GM12878 (cell line): Measurements from ENCODE around the gene KRTAP1-1. TPM values are rescaled to one million over a fixed set of nuclear protein-coding genes. Genes with fewer than 3 reads are reported as not detected.

ENCODE experiments used
- ATAC-seq: fragments of 200-7000 bp; cut with Tn5 transposase; 3 replicates; pipeline ENCODE4 v1.9.1; 2020; ENCODE audit warnings: mild to moderate bottlenecking, moderate library complexity
- BruUV-seq: library from RNA; stranded (reverse); fragments of 400-500 nt; replicated peaks from 2 replicates; lab custom pipeline; 2021; lab: Mats Ljungman, UMichigan
- CTCF ChIA-PET: fragments of 300-600 bp; sonication (Branson Sonifier 250); formaldehyde crosslinking; extraction: SDS; loops from one replicate; lab custom pipeline; 2021; ENCODE audit warnings: inconsistent platforms; lab: Yijun Ruan, JAX
- POLR2A ChIA-PET: fragments of 350-600 bp; formaldehyde crosslinking; extraction: SDS; loops from one replicate; lab custom pipeline; 2021; ENCODE audit warnings: inconsistent platforms; lab: Charles Lee
- RAD21 ChIA-PET: fragments of 300-600 bp; sonication (Branson Sonifier 250); formaldehyde crosslinking; loops from one replicate; lab custom pipeline; 2023; ENCODE audit warnings: antibody characterized with exemption; ENCODE audit not compliant: unreplicated experiment; lab: Charles Lee
- SMC1A ChIA-PET: fragments of 300-600 bp; sonication (Branson Sonifier 250); formaldehyde crosslinking; loops from one replicate; lab custom pipeline; 2023; ENCODE audit not compliant: unreplicated experiment, uncharacterized antibody; lab: Charles Lee
- DNase-seq: peaks from one replicate; pipeline ENCODE4 v3.0.0-alpha.2; 2011; ENCODE audit warnings: low read depth, low spot score
- FAIRE-seq: peaks from 3 replicates; lab custom pipeline; 2011; peaks lifted over from hg19 to GRCh38; lab: Jason Lieb, UNC
- H2AFZ ChIP-seq: 2 replicates; pipeline ENCODE4 v1.6.0; 2011; ENCODE audit warnings: low read depth, low read length, control low read depth; ENCODE audit not compliant: control insufficient read depth
- H3K27ac ChIP-seq: 2 replicates; pipeline ENCODE4 v1.5.1; 2011; ENCODE audit warnings: control low read depth; ENCODE audit not compliant: control insufficient read depth, insufficient read depth
- H3K27me3 ChIP-seq, 2 experiments: replicated peaks in 1 of 2; 2 replicates each; pipeline versions ENCODE4 v1.6.0 to v1.6.1; 2011; ENCODE audit warnings: low read length in 1 of 2; ENCODE audit not compliant: control insufficient read depth in 2 of 2, insufficient read depth in 2 of 2
- H3K36me3 ChIP-seq, 2 experiments: 2 replicates each; pipeline ENCODE4 v1.5.1; 2011; ENCODE audit warnings: low read length in 1 of 2; ENCODE audit not compliant: control insufficient read depth in 2 of 2, insufficient read depth in 2 of 2
- H3K4me1 ChIP-seq: 2 replicates; pipeline ENCODE4 v1.6.1; 2011; ENCODE audit warnings: mild to moderate bottlenecking, low read length, moderate library complexity, mixed read lengths; ENCODE audit not compliant: control insufficient read depth, insufficient read depth
- H3K4me2 ChIP-seq: 2 replicates; pipeline ENCODE4 v1.6.0; 2011; ENCODE audit warnings: control low read depth; ENCODE audit not compliant: control insufficient read depth, insufficient read depth
- H3K4me3 ChIP-seq: fragments of 200-600 bp; sonication (generic); 2 replicates; pipeline ENCODE4 v1.5.1; 2016
- H3K79me2 ChIP-seq: 2 replicates; pipeline ENCODE4 v1.6.0; 2011; ENCODE audit warnings: low read length; ENCODE audit not compliant: control insufficient read depth, insufficient read depth
- H3K9ac ChIP-seq: 2 replicates; pipeline ENCODE4 v1.8.0; 2011; ENCODE audit warnings: low read length, control low read depth, mixed read lengths; ENCODE audit not compliant: control insufficient read depth, insufficient read depth
- H3K9me3 ChIP-seq: replicated peaks from 3 replicates; pipeline ENCODE4 v1.5.1; 2011; ENCODE audit warnings: mild to moderate bottlenecking, low read length; ENCODE audit not compliant: control insufficient read depth, insufficient read depth
- H4K20me1 ChIP-seq: 2 replicates; pipeline ENCODE4 v1.6.0; 2011; ENCODE audit not compliant: control insufficient read depth, insufficient read depth
- CEBPB ChIP-seq, 2 experiments: fragments of 150-350 bp in 1 of 2; IDR thresholded peaks; 2 replicates each; pipeline ENCODE4 v1.6.1; 2012 to 2014; ENCODE audit warnings: low read depth in 2 of 2, low read length in 2 of 2, borderline replicate concordance in 1 of 2, inconsistent platforms in 1 of 2
- CREM ChIP-seq: IDR thresholded peaks from 2 replicates; pipeline ENCODE4 v1.6.1; 2014; ENCODE audit warnings: antibody characterized with exemption, low read depth
- EZH2 ChIP-seq: IDR thresholded peaks from 2 replicates; pipeline ENCODE4 v1.6.1; 2012; ENCODE audit warnings: low read depth, mild to moderate bottlenecking, control low read depth, inconsistent platforms, low read length, borderline replicate concordance; ENCODE audit not compliant: control insufficient read depth
- HCFC1 ChIP-seq: fragments of 150-350 bp; IDR thresholded peaks from 2 replicates; pipeline ENCODE4 v1.6.1; 2014; ENCODE audit warnings: low read length
- HDAC2 ChIP-seq: fragments of 200-600 bp; sonication (generic); IDR thresholded peaks from 2 replicates; pipeline ENCODE4 v1.6.1; 2017
- MTA3 ChIP-seq: IDR thresholded peaks from 2 replicates; pipeline ENCODE4 v1.6.1; 2012; ENCODE audit warnings: low read length, inconsistent platforms, borderline replicate concordance
- MYC ChIP-seq: IDR thresholded peaks from 2 replicates; pipeline ENCODE4 v1.6.1; 2011; ENCODE audit warnings: mild to moderate bottlenecking, low read length, moderate library complexity, inconsistent platforms; ENCODE audit not compliant: insufficient read depth, insufficient replicate concordance, insufficient read length, severe bottlenecking
- NR2F1 ChIP-seq: fragments of 450-650 bp; conservative IDR thresholded peaks from 2 replicates; pipeline ENCODE4 v1.6.1; 2017; ENCODE audit warnings: mild to moderate bottlenecking
- POLR2A ChIP-seq: IDR thresholded peaks from 2 replicates; pipeline ENCODE4 v1.6.1; 2011; ENCODE audit warnings: low read depth, mild to moderate bottlenecking, low read length
- POLR2AphosphoS2 ChIP-seq: IDR thresholded peaks from 2 replicates; pipeline ENCODE4 v1.6.1; 2011; ENCODE audit warnings: low read depth, mild to moderate bottlenecking, low read length, improper control_type of control experiment, moderate library complexity
- SREBF2 ChIP-seq: IDR thresholded peaks from 2 replicates; pipeline ENCODE4 v1.6.1; 2012; ENCODE audit warnings: mild to moderate bottlenecking, low read length
- SRF ChIP-seq, 2 experiments: IDR thresholded peaks; 2 replicates each; pipeline ENCODE4 v1.6.1; 2011; ENCODE audit warnings: low read depth in 2 of 2, low read length in 2 of 2, mild to moderate bottlenecking in 1 of 2, moderate library complexity in 1 of 2
- TBL1XR1 ChIP-seq: IDR thresholded peaks from 2 replicates; pipeline ENCODE4 v1.6.1; 2012; ENCODE audit warnings: low read depth, low read length, improper control_type of control experiment
- YY1 ChIP-seq: IDR thresholded peaks from 2 replicates; pipeline ENCODE4 v1.6.1; 2011; ENCODE audit warnings: low read depth, mild to moderate bottlenecking, low read length
- WGBS: methylation state at CpG from one replicate; pipeline ENCODE4 v1.1.6; 2016; ENCODE audit warnings: low lambda C conversion rate; ENCODE audit not compliant: insufficient replicate concordance, insufficient coverage; ENCODE audit errors: missing lambda C conversion rate; 5-methylcytosine and 5-hydroxymethylcytosine counted together
- in situ Hi-C: fragments of 300-500 bp; cut with MboI; formaldehyde crosslinking; loops from 9 replicates; pipeline ENCODE4 v1.14.3; 2018; ENCODE audit warnings: mixed read lengths
- intact Hi-C: fragments of 100-400 bp; cut with micrococcal nuclease; formaldehyde crosslinking; loops from one replicate; pipeline ENCODE4 v1.14.2; 2022; ENCODE audit not compliant: unreplicated experiment
- polyA plus RNA-seq, 11 experiments: library from polyadenylated mRNA; depleted of rRNA in 4 of 11; unstranded in 6 of 11; stranded (reverse) in 5 of 11; fragments of >200 nt; fragmentation: Nextera tagmentation in 4 of 11; fragmentation: Illumina TruSeq in 1 of 11; extraction: Ambion mirVana in 4 of 11; extraction: Trizol in 1 of 11; gene quantifications; 1 replicate in 1 of 11; 2 replicates in 10 of 11; pipeline versions ENCODE4 v1.2.1 to v1.2.3, GENCODE V29; 2011 to 2016; ENCODE audit warnings: inconsistent platforms in 2 of 11, missing spikeins in 2 of 11, low read depth in 1 of 11
- total RNA-seq, 4 experiments: library from RNA; depleted of rRNA in 3 of 4; stranded (reverse); fragments of >200 nt in 3 of 4; fragmentation: Illumina TruSeq in 1 of 4; extraction: Trizol in 1 of 4; gene quantifications; 2 replicates each; pipeline versions ENCODE4 v1.2.1 to v1.2.3, GENCODE V29; 2013 to 2021
- TF ChIP-seq, protein P1 (sequence below): fragments of 450-650 bp; IDR thresholded peaks from 2 replicates; pipeline ENCODE4 v1.6.1; 2017; ENCODE audit warnings: low read depth, mild to moderate bottlenecking, moderate library complexity
- TF ChIP-seq, protein P2 (sequence below): IDR thresholded peaks from 2 replicates; pipeline ENCODE4 v1.6.1; 2011; ENCODE audit warnings: low read depth, mild to moderate bottlenecking, low read length, moderate library complexity, borderline replicate concordance; ENCODE audit errors: extremely low read depth
- TF ChIP-seq, protein P3 (sequence below): IDR thresholded peaks from 2 replicates; pipeline ENCODE4 v1.6.1; 2012; ENCODE audit warnings: mild to moderate bottlenecking, low read depth, low read length

Gene KRTAP1-1
- total and polyA plus RNA-seq, 10 of the 15 experiments (the other 5 are each of a cell fraction or from before 2014, with no cell fraction given): not detected

DNA sequence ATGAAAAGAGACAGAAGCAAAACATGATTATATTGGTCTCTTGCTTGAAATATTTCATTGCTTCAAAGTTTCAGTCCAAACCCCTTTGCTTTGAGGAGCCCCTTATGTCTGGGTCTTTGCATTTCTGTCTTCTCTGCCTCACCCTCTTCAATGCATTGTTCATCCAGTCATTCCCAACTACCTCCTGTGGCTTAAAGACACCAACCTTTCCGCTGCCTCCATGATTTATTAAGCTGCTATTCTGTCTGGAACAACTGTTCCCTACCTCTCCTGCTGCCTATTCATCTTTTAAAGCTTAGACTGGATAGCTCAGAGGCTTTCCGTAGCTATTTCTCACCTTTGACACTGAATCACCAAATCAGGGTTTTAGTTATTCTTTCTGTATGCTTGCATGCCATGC is 43.9 kb downstream of the KRTAP1-1 start (continued):
- TF ChIP-seq, protein P1, sequence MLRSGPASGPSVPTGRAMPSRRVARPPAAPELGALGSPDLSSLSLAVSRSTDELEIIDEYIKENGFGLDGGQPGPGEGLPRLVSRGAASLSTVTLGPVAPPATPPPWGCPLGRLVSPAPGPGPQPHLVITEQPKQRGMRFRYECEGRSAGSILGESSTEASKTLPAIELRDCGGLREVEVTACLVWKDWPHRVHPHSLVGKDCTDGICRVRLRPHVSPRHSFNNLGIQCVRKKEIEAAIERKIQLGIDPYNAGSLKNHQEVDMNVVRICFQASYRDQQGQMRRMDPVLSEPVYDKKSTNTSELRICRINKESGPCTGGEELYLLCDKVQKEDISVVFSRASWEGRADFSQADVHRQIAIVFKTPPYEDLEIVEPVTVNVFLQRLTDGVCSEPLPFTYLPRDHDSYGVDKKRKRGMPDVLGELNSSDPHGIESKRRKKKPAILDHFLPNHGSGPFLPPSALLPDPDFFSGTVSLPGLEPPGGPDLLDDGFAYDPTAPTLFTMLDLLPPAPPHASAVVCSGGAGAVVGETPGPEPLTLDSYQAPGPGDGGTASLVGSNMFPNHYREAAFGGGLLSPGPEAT: no peak
- TF ChIP-seq POLR2AphosphoS2 (no peak), CREM (no peak)

DNA sequence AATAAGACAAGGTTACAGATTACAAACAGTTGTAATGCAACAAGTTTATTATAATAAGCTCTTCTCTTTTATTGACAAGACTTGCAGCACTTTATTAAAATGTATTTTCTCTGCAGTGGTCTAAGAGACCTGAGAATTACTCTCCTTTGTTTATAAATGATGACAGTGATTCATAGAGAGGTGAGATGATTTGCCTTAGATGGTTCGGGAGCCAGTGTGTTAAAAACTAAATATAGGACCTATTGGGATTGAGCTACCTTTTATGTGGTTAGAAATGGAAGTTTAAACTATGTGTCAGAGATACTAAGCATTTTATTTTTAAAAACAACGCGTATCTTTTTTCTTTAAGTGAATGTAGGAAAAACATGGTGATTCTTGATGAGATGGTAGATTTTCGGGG is 44.4 kb downstream of the KRTAP1-1 start:
- SMC1A ChIA-PET: interaction anchor here (1.2 kb wide), 1 partner anchor 32 kb away, joined by 3 read pairs; no protein-coding TSS in a partner anchor
- H3K27me3 ChIP-seq: peaks cover 0 to 8% of the 10 kb centered on the region in 2 experiments; a peak in 1 of 4 replicates
- H3K79me2 ChIP-seq: no peaks in the 10 kb centered on the region
- H3K36me3 ChIP-seq: no peaks in the 10 kb centered on the region
- H2AFZ ChIP-seq: no peak overlapping the region
- intact Hi-C loops: no loop called here
- no peaks in the 10 kb centered on the region for H3K4me1 ChIP-seq
- DNase-seq (no peak), FAIRE-seq (peak; percentile 23), ATAC-seq (no peak)
- no peaks in the 10 kb centered on the region for H4K20me1 ChIP-seq
- POLR2A ChIA-PET: no interaction called here
- H3K9ac ChIP-seq: no peak overlapping the region
- RAD21 ChIA-PET: no interaction called here
- 58% methylated on average over 4 of the region's 4 CpGs for WGBS
- no TSS peak for BruUV-seq
- H3K4me3 ChIP-seq: no peak overlapping the region
- H3K4me2 ChIP-seq: no peak overlapping the region
- no peaks in the 10 kb centered on the region for H3K9me3 ChIP-seq
- CTCF ChIA-PET: no interaction called here
- in situ Hi-C loops: no loop called here
- H3K27ac ChIP-seq: no peak overlapping the region
- TF ChIP-seq HCFC1 (no peak), HDAC2 (no peak), SRF (IDR thresholded peaks at IDR 0.05; ENCODE audit: low read depth in 2 of 2, low read length in 2 of 2) (no peak), POLR2A (no peak), SREBF2 (no peak), CEBPB (IDR thresholded peaks at IDR 0.05; ENCODE audit: borderline replicate concordance in 1 of 2, low read depth in 2 of 2, low read length in 2 of 2) (no peak), NR2F1 (no peak), EZH2 (no peak), TBL1XR1 (no peak), YY1 (no peak), MYC (no peak), MTA3 (no peak)
- TF ChIP-seq, protein P1: no peak
- TF ChIP-seq, protein P2, sequence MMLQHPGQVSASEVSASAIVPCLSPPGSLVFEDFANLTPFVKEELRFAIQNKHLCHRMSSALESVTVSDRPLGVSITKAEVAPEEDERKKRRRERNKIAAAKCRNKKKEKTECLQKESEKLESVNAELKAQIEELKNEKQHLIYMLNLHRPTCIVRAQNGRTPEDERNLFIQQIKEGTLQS: no peak
- TF ChIP-seq, protein P3, sequence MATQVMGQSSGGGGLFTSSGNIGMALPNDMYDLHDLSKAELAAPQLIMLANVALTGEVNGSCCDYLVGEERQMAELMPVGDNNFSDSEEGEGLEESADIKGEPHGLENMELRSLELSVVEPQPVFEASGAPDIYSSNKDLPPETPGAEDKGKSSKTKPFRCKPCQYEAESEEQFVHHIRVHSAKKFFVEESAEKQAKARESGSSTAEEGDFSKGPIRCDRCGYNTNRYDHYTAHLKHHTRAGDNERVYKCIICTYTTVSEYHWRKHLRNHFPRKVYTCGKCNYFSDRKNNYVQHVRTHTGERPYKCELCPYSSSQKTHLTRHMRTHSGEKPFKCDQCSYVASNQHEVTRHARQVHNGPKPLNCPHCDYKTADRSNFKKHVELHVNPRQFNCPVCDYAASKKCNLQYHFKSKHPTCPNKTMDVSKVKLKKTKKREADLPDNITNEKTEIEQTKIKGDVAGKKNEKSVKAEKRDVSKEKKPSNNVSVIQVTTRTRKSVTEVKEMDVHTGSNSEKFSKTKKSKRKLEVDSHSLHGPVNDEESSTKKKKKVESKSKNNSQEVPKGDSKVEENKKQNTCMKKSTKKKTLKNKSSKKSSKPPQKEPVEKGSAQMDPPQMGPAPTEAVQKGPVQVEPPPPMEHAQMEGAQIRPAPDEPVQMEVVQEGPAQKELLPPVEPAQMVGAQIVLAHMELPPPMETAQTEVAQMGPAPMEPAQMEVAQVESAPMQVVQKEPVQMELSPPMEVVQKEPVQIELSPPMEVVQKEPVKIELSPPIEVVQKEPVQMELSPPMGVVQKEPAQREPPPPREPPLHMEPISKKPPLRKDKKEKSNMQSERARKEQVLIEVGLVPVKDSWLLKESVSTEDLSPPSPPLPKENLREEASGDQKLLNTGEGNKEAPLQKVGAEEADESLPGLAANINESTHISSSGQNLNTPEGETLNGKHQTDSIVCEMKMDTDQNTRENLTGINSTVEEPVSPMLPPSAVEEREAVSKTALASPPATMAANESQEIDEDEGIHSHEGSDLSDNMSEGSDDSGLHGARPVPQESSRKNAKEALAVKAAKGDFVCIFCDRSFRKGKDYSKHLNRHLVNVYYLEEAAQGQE: no peak
